Activated B cell treated with CpG ODN at 0.5 μM for 24 hours (primary cell): ENCODE data around the gene ULK2. TPM values are rescaled to one million over a fixed set of nuclear protein-coding genes. Genes with fewer than 3 reads are reported as not detected.

Experiments used
- ATAC-seq: fragments of 200-7000 bp; cut with Tn5 transposase; one replicate; pipeline ENCODE4 v1.10.0; 2021; ENCODE audit warnings: low read depth, mild to moderate bottlenecking, moderate library complexity
- CTCF ChIA-PET: fragments of 350-600 bp; sonication (Branson Sonifier 250); formaldehyde crosslinking; loops from one replicate; lab custom pipeline; 2021; ENCODE audit warnings: antibody characterized with exemption; lab: Charles Lee
- POLR2A ChIA-PET: fragments of 350-600 bp; sonication (Branson Sonifier 250); formaldehyde crosslinking; loops from one replicate; lab custom pipeline; 2021; ENCODE audit warnings: antibody characterized with exemption; lab: Charles Lee
- DNase-seq: peaks from one replicate; pipeline ENCODE4 v3.0.0; 2022
- H3K27ac Mint-ChIP-seq: one replicate; pipeline ENCODE4 v1.8.0; 2020; ENCODE audit warnings: mixed read lengths
- H3K27me3 Mint-ChIP-seq: one replicate; pipeline ENCODE4 v1.8.0; 2021; ENCODE audit warnings: mixed read lengths
- H3K36me3 Mint-ChIP-seq: one replicate; pipeline ENCODE4 v1.8.0; 2021; ENCODE audit warnings: low read depth, mixed read lengths
- H3K4me1 Mint-ChIP-seq: one replicate; pipeline ENCODE4 v1.8.0; 2021; ENCODE audit warnings: mixed read lengths
- H3K4me3 Mint-ChIP-seq: one replicate; pipeline ENCODE4 v1.8.0; 2020; ENCODE audit warnings: mild to moderate bottlenecking, mixed read lengths
- H3K9me3 Mint-ChIP-seq: one replicate; pipeline ENCODE4 v1.8.0; 2020; ENCODE audit warnings: mixed read lengths
- CTCF ChIP-seq: fragments of 200-600 bp; IDR thresholded peaks from one replicate; pipeline ENCODE4 v1.8.0; 2022; ENCODE audit warnings: antibody characterized with exemption, mild to moderate bottlenecking
- intact Hi-C: fragments of 100-400 bp; cut with micrococcal nuclease; formaldehyde crosslinking; loops from one replicate; pipeline ENCODE4 v1.15.1; 2024
- total RNA-seq: library from RNA; stranded (reverse); gene quantifications from 2 replicates; pipeline ENCODE4 v1.2.3, GENCODE V29; 2022

The ULK2 gene
- 3.0 and 3.4 TPM in 2 replicates for total RNA-seq

DNA sequence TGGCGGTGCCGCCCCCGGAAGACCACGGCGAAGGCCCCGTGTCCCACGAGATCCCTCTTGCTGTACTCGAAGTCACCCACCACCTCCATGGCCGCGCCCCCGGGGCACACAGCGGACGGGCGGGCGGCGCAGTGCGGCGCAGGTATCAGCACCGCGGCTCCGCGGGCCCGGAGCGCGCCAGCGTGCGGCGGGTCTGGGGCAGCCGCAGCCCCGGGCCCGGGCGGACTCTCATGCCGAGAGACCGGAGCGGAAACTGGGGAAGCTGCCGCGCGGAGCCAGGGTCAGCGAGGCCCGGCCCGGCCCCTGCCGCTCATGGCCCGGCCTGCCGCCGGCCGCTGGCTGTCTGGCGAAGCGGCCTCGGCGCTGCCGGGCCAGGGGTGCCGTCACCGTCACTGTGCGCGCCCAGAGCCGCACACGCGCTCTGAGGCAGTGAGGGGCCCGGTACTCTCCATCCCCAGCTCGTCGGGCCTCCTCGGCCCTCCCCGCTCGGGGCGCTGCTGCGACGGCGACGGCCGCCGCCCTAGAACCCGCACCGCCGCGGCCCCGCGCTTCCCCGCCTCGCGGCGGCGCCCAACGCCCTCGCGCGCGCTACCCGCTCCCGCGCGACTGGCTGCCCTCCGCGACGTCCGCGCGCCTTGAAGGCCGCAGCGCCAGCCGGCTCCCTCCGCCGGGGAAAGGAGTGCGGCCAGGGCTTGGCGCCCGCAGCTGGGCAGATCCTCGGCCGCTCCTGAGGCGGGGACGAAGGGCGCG lies at the start of gene ULK2:
TSS of gene ULK2 (minus strand) at position 608 of the 750 bp plus-strand sequence. CDS start at position 89, 519 bp downstream.
- ATAC-seq (peak; percentile 80), DNase-seq (peak; percentile 50)
- no peaks in the 10 kb centered on the region for H3K36me3 Mint-ChIP-seq
- no peak for TF ChIP-seq CTCF
- H3K4me3 Mint-ChIP-seq, result peak within 1 kb of the TSS; percentile 78
- intact Hi-C loops, result no loop called here
- POLR2A ChIA-PET, result interaction anchor here (0.6 kb wide), 1 partner anchor 1228 kb away, joined by 3 read pairs; no protein-coding TSS in a partner anchor
- no peak within 1 kb of the TSS for H3K27ac Mint-ChIP-seq
- no peaks in the 10 kb centered on the region for H3K9me3 Mint-ChIP-seq
- CTCF ChIA-PET, result no interaction called here
- peaks cover 3% of the 10 kb centered on the region for H3K27me3 Mint-ChIP-seq
- H3K4me1 Mint-ChIP-seq, result peaks cover 5% of the 10 kb centered on the region

GRCh38 chr17:19915245-19915978 lies 47.7 kb upstream of the ULK2 start:
- Mint-ChIP-seq H3K27ac (no peak overlapping the region), H3K36me3 (peaks cover 73% of the 10 kb centered on the region), H3K4me3 (no peak overlapping the region), H3K9me3 (no peaks in the 10 kb centered on the region), H3K27me3 (no peaks in the 10 kb centered on the region), H3K4me1 (no peaks in the 10 kb centered on the region)
- DNase-seq, result no peak
- ChIA-PET CTCF (no interaction called here), POLR2A (no interaction called here)
- ATAC-seq, result no peak
- intact Hi-C loops, result no loop called here
- TF ChIP-seq CTCF, result no peak

GRCh38 chr17:19911033-19911432 lies 43.3 kb upstream of the ULK2 start:
- CTCF ChIA-PET, result no interaction called here
- H3K36me3 Mint-ChIP-seq, result peaks cover 87% of the 10 kb centered on the region
- no peaks in the 10 kb centered on the region for H3K9me3 Mint-ChIP-seq

DNA sequence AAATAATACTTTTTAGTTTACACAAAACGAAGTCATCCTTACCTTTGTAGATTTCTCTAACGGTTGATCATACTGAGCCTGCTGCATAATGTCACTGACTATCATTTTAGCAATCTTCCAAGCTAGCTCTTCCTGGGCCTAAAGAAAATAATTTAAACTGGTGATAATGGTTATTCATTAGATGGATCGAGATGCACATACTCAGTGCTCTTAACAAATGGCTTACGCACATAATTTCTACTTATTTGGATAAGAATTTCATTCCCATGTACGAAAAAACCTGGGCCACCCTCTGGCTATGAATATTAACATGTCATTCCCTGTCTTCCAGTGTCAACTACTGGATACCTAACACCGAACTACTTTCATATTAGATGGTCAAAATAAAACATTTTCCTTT lies 41.4 kb upstream of the ULK2 start:
- no peak for DNase-seq

More at GRCh38 chr17:19911033-19911432, 43.3 kb upstream of the ULK2 start:
- H3K4me3 Mint-ChIP-seq, result no peak overlapping the region
- no peaks in the 10 kb centered on the region for H3K4me1 Mint-ChIP-seq
- peak overlapping the region; percentile 4 for H3K27ac Mint-ChIP-seq
- intact Hi-C loops, result no loop called here
- POLR2A ChIA-PET, result no interaction called here
- H3K27me3 Mint-ChIP-seq, result no peaks in the 10 kb centered on the region
- ATAC-seq (no peak), DNase-seq (no peak)
- TF ChIP-seq CTCF, result no peak

More for the DNA sequence above, 41.4 kb upstream of the ULK2 start:
- CTCF ChIA-PET, result no interaction called here
- H3K36me3 Mint-ChIP-seq, result peaks cover 86% of the 10 kb centered on the region
- no peaks in the 10 kb centered on the region for H3K9me3 Mint-ChIP-seq
- ATAC-seq, result no peak
- no peak overlapping the region for H3K4me3 Mint-ChIP-seq
- POLR2A ChIA-PET, result no interaction called here
- H3K4me1 Mint-ChIP-seq, result no peaks in the 10 kb centered on the region
- H3K27ac Mint-ChIP-seq, result no peak overlapping the region
- intact Hi-C loops, result no loop called here
- TF ChIP-seq CTCF, result no peak
- no peaks in the 10 kb centered on the region for H3K27me3 Mint-ChIP-seq
